SK-N-SH (cell line): Measurements from ENCODE around the gene ZNF683. TPM values are rescaled to one million over a fixed set of nuclear protein-coding genes. Genes with fewer than 3 reads are reported as not detected.

Experiments used
- CTCF ChIA-PET: fragments of 300-600, 350-600 bp; formaldehyde crosslinking; extraction: SDS; loops from one replicate; lab custom pipeline; 2021; lab: Yijun Ruan, JAX
- POLR2A ChIA-PET: fragments of 350-600 bp; sonication (Branson Sonifier 250); formaldehyde crosslinking; extraction: SDS; loops from one replicate; lab custom pipeline; 2020; ENCODE audit warnings: antibody characterized with exemption, inconsistent platforms; lab: Yijun Ruan, JAX
- DNase-seq: peaks from one replicate; pipeline ENCODE4 v3.0.0; 2012
- H2AFZ ChIP-seq: fragments of 200-600 bp; sonication (generic); 2 replicates; pipeline ENCODE4 v1.8.1; 2016; ENCODE audit warnings: antibody characterized with exemption, mild to moderate bottlenecking, low read depth
- H3F3A ChIP-seq: fragments of 200-600 bp; sonication (generic); replicated peaks from 2 replicates; pipeline ENCODE3; 2016; ENCODE audit warnings: antibody characterized with exemption, mild to moderate bottlenecking; ENCODE audit not compliant: insufficient read depth
- H3K27ac ChIP-seq, 2 experiments: fragments of 200-500 bp in 1 of 2; fragments of 200-600 bp in 1 of 2; sonication (Bioruptor generic) in 1 of 2; sonication (generic), shearing (Covaris generic) in 1 of 2; 2 replicates each; pipeline versions ENCODE4 v1.5.1 to v1.6.1; 2014 to 2016; ENCODE audit warnings: low read depth in 2 of 2, inconsistent platforms in 1 of 2, low read length in 1 of 2, mild to moderate bottlenecking in 1 of 2, mixed read lengths in 1 of 2
- H3K27me3 ChIP-seq: fragments of 200-600 bp; sonication (generic), shearing (Covaris generic); 2 replicates; pipeline ENCODE4 v1.6.1; 2016; ENCODE audit warnings: mixed run types; ENCODE audit not compliant: insufficient read depth
- H3K36me3 ChIP-seq, 2 experiments: fragments of 200-500 bp in 1 of 2; fragments of 200-600 bp in 1 of 2; sonication (Bioruptor generic) in 1 of 2; sonication (generic) in 1 of 2; replicated peaks in 1 of 2; 2 replicates each; pipeline versions ENCODE3 to v1.5.1; 2014 to 2016; ENCODE audit warnings: low read length in 1 of 2, mild to moderate bottlenecking in 1 of 2; ENCODE audit not compliant: insufficient read depth in 2 of 2, control insufficient read depth in 1 of 2
- H3K4me1 ChIP-seq, 2 experiments: fragments of 200-500 bp in 1 of 2; fragments of 200-600 bp in 1 of 2; sonication (Bioruptor generic) in 1 of 2; sonication (generic), shearing (Covaris generic) in 1 of 2; 2 replicates each; pipeline versions ENCODE4 v1.5.1 to v1.6.1; 2014 to 2016; ENCODE audit warnings: low read depth in 1 of 2, low read length in 1 of 2, mixed run types in 1 of 2; ENCODE audit not compliant: insufficient read depth in 2 of 2, control insufficient read depth in 1 of 2
- H3K4me2 ChIP-seq: fragments of 200-600 bp; sonication (generic), shearing (Covaris generic); 2 replicates; pipeline ENCODE4 v1.6.1; 2017; ENCODE audit warnings: mixed run types
- H3K4me3 ChIP-seq, 2 experiments: fragments of 200-500 bp in 1 of 2; fragments of 200-600 bp in 1 of 2; sonication (Bioruptor generic) in 1 of 2; sonication (generic), shearing (Covaris generic) in 1 of 2; 2 replicates each; pipeline versions ENCODE4 v1.5.1 to v1.8.1; 2014 to 2016; ENCODE audit warnings: low read depth in 2 of 2, inconsistent platforms in 1 of 2, low read length in 1 of 2, mild to moderate bottlenecking in 1 of 2, mixed read lengths in 1 of 2, moderate library complexity in 1 of 2
- H3K79me2 ChIP-seq: fragments of 200-600 bp; sonication (generic); 2 replicates; pipeline ENCODE4 v1.8.1; 2017; ENCODE audit warnings: mild to moderate bottlenecking; ENCODE audit not compliant: insufficient read depth
- H3K9ac ChIP-seq: fragments of 200-600 bp; sonication (generic); 2 replicates; pipeline ENCODE4 v1.6.1; 2017; ENCODE audit warnings: mixed run types
- H3K9me2 ChIP-seq: fragments of 200-600 bp; sonication (generic); 2 replicates; pipeline ENCODE4 v1.6.1; 2017; ENCODE audit warnings: mixed run types
- H3K9me3 ChIP-seq: fragments of 200-600 bp; sonication (generic); 2 replicates; pipeline ENCODE4 v1.6.1; 2017; ENCODE audit warnings: mixed run types, mild to moderate bottlenecking, moderate library complexity
- H4K20me1 ChIP-seq: fragments of 200-600 bp; sonication (generic); 2 replicates; pipeline ENCODE4 v1.6.1; 2017; ENCODE audit warnings: mild to moderate bottlenecking, mixed run types; ENCODE audit not compliant: insufficient read depth
- CTCF ChIP-seq: fragments of 200-600 bp; sonication (generic); IDR thresholded peaks from 2 replicates; pipeline ENCODE4 v1.6.1; 2017; ENCODE audit warnings: antibody characterized with exemption, mild to moderate bottlenecking, moderate library complexity
- FOSL2 ChIP-seq: IDR thresholded peaks from 2 replicates; pipeline ENCODE4 v1.4.0; 2012; ENCODE audit warnings: low read depth, mild to moderate bottlenecking, moderate library complexity, borderline replicate concordance
- FOXJ3 ChIP-seq: sonication (generic); formaldehyde crosslinking; IDR thresholded peaks from 2 replicates; pipeline ENCODE4 v1.5.1; 2020; ENCODE audit warnings: mild to moderate bottlenecking, missing genetic modification reagents
- GABPA ChIP-seq: IDR thresholded peaks from 2 replicates; pipeline ENCODE4 v1.4.0; 2012; ENCODE audit warnings: low read depth, mild to moderate bottlenecking
- GATA2 ChIP-seq: sonication (generic); formaldehyde crosslinking; IDR thresholded peaks from 2 replicates; pipeline ENCODE4 v1.5.0; 2020; ENCODE audit warnings: mild to moderate bottlenecking, missing genetic modification reagents
- RCOR1 ChIP-seq: fragments of 150-350 bp; IDR thresholded peaks from 2 replicates; pipeline ENCODE4 v1.6.1; 2017; ENCODE audit warnings: antibody characterized with exemption, low read length
- RFX5 ChIP-seq: IDR thresholded peaks from 2 replicates; pipeline ENCODE4 v1.6.1; 2012; ENCODE audit warnings: mild to moderate bottlenecking, improper control_type of control experiment, low read length
- SIN3A ChIP-seq: IDR thresholded peaks from 2 replicates; pipeline ENCODE4 v1.6.1; 2012; ENCODE audit warnings: low read depth, mild to moderate bottlenecking, low read length, moderate library complexity, borderline replicate concordance
- TAF1 ChIP-seq: IDR thresholded peaks from 2 replicates; pipeline ENCODE4 v1.6.1; 2012; ENCODE audit warnings: low read depth, mild to moderate bottlenecking, low read length, moderate library complexity, borderline replicate concordance
- TEAD4 ChIP-seq: IDR thresholded peaks from 2 replicates; pipeline ENCODE4 v1.4.0; 2012; ENCODE audit warnings: mild to moderate bottlenecking, borderline replicate concordance; ENCODE audit not compliant: insufficient read depth
- WGBS: methylation state at CpG from one replicate; pipeline ENCODE4 v1.1.6; 2017; ENCODE audit warnings: low lambda C conversion rate; 5-methylcytosine and 5-hydroxymethylcytosine counted together
- polyA plus RNA-seq, 3 experiments: library from polyadenylated mRNA; depleted of rRNA; stranded (reverse); fragments of >200 nt; gene quantifications; 2 replicates each; pipeline ENCODE4 v1.2.3, GENCODE V29; 2012
- TF ChIP-seq, protein P1 (sequence below): IDR thresholded peaks from 2 replicates; pipeline ENCODE4 v1.4.0; 2012; ENCODE audit warnings: low read depth, borderline replicate concordance

ZNF683 gene
- polyA plus RNA-seq, 1 of the 3 experiments (the other 2 are of a cell fraction), result not detected

DNA sequence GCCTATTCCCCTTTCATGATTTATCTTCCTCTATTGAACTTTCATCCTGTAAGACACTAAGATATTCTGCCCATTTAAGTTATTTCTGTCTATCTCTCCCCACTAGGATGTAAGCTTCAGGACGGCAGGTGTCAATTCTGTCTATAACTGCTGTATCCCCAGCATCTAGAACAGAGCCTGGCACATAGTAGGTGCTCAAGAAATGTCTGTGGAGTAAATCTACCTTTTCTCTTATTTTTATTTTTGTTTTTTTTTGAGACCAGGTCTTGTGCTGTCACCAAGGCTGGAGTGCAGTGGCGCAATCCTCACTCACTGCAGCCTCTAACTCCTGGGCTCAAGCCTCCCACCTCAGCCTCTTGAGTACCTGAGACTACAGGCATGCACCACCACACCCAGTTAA lies 49.2 kb downstream of the ZNF683 start:
- Histone ChIP-seq H3K9ac (no peak overlapping the region), H3K27me3 (no peaks in the 10 kb centered on the region), H3K36me3 (no peaks in the 10 kb centered on the region), H3F3A (no peaks in the 10 kb centered on the region), H4K20me1 (no peaks in the 10 kb centered on the region), H2AFZ (no peak overlapping the region)
- TF ChIP-seq, protein P1, sequence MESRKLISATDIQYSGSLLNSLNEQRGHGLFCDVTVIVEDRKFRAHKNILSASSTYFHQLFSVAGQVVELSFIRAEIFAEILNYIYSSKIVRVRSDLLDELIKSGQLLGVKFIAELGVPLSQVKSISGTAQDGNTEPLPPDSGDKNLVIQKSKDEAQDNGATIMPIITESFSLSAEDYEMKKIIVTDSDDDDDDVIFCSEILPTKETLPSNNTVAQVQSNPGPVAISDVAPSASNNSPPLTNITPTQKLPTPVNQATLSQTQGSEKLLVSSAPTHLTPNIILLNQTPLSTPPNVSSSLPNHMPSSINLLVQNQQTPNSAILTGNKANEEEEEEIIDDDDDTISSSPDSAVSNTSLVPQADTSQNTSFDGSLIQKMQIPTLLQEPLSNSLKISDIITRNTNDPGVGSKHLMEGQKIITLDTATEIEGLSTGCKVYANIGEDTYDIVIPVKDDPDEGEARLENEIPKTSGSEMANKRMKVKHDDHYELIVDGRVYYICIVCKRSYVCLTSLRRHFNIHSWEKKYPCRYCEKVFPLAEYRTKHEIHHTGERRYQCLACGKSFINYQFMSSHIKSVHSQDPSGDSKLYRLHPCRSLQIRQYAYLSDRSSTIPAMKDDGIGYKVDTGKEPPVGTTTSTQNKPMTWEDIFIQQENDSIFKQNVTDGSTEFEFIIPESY, result no peak
- TF ChIP-seq FOXJ3 (CRISPR knock-in tag), result no peak
- TF ChIP-seq GABPA, result no peak
- TF ChIP-seq SIN3A, result no peak
- TF ChIP-seq, all 33 proteins: peak for 0
- WGBS, result 81% methylated on average over 2 of the region's 2 CpGs
- CTCF ChIA-PET, result interaction anchor here (1.5 to 10.4 kb wide), 4 partner anchors 15 to 46 kb away, joined by 6 to 213 read pairs (median 122); partner anchors contain the start of genes SH3BGRL3 and UBXN11
- DNase-seq, result no peak
- POLR2A ChIA-PET, result no interaction called here
- H3K79me2 ChIP-seq, result no peaks in the 10 kb centered on the region
- no peak overlapping the region for H3K4me3 ChIP-seq
- no peak overlapping the region for H3K4me2 ChIP-seq
- H3K9me2 ChIP-seq, result no peaks in the 10 kb centered on the region
- H3K27ac ChIP-seq, result no peak overlapping the region
- H3K9me3 ChIP-seq, result no peaks in the 10 kb centered on the region
- peaks cover 0 to 3% of the 10 kb centered on the region in 2 experiments; a peak in 1 of 4 replicates for H3K4me1 ChIP-seq

DNA sequence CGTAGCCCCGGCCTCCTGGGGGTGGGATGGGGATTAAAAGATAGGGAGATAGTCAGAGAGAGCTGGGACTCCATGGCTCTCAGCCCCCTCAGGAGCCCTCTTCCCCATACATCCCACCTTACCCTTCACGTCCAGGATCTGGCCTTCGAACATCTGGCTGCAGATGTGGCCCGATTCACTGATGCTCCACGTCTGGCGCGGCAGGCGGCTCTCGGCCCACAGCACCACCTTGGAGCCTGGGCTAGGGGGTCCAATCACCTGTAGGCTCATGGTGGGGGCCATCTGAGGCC lies 50.6 kb downstream of the ZNF683 start:
- no peak overlapping the region for H3K9ac ChIP-seq
- POLR2A ChIA-PET, result interaction anchor here (0.9 to 1.3 kb wide), 2 partner anchors 42 to 149 kb away, joined by 3 to 5 read pairs; partner anchors contain the start of gene SH3BGRL3
- WGBS, result 40% methylated on average over 10 of the region's 10 CpGs

More for the DNA sequence above, 50.6 kb downstream of the ZNF683 start:
- no peaks in the 10 kb centered on the region for H3F3A ChIP-seq
- peaks cover 0 to 3% of the 10 kb centered on the region in 2 experiments; a peak in 1 of 4 replicates for H3K4me1 ChIP-seq
- H3K36me3 ChIP-seq, result no peaks in the 10 kb centered on the region
- no peaks in the 10 kb centered on the region for H4K20me1 ChIP-seq
- no peaks in the 10 kb centered on the region for H3K9me2 ChIP-seq
- CTCF ChIA-PET, result interaction anchor here (0.6 to 10.4 kb wide), 55 partner anchors 9 to 427 kb away, joined by 3 to 213 read pairs (median 4); partner anchors contain the start of genes CEP85, CRYBG2, PDIK1L and SH3BGRL3
- TF ChIP-seq TAF1 (no peak), CTCF (no peak), GATA2 (CRISPR knock-in tag) (no peak), TEAD4 (no peak), RCOR1 (no peak), RFX5 (no peak), FOSL2 (no peak)
- H3K4me2 ChIP-seq, result no peak overlapping the region
- no peak for DNase-seq
- no peaks in the 10 kb centered on the region for H3K79me2 ChIP-seq
- H3K27ac ChIP-seq, result no peak overlapping the region
- no peak overlapping the region for H3K4me3 ChIP-seq
- no peaks in the 10 kb centered on the region for H3K9me3 ChIP-seq
- no peaks in the 10 kb centered on the region for H3K27me3 ChIP-seq
- no peak overlapping the region for H2AFZ ChIP-seq
